ENCODE data around the gene EFS.

EFS gene

DNA sequence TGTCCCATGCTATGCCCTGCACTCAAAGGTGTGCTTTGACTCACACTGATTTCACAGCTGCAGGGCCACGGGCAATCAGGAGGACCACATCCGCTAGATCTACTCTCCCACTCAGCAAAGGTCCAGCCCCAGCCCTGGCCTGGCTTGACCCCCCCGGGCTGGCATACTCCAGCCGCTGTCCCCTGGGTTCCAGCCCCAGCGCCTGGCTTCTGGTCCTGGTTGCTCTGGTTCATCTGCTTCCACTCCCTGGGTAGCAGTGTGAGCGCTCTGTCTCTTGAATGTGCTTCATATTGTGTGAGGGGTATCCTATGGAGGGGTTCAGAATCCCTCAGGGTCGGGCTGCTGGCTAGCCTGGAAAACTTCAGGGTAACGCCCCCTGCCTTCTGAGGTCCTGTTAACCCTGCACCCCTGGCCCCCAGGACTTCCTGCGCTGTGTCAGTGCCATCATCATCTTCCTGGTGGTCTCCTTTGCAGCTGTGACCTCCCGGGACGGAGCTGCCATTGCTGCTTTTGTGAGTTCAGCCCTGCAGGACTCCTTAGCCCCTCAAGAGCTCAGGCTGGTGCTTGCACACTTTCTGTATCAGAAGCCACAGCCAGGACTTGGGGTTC is 13.7 kb upstream of the EFS start:
- no peak for DNase-seq

DNA sequence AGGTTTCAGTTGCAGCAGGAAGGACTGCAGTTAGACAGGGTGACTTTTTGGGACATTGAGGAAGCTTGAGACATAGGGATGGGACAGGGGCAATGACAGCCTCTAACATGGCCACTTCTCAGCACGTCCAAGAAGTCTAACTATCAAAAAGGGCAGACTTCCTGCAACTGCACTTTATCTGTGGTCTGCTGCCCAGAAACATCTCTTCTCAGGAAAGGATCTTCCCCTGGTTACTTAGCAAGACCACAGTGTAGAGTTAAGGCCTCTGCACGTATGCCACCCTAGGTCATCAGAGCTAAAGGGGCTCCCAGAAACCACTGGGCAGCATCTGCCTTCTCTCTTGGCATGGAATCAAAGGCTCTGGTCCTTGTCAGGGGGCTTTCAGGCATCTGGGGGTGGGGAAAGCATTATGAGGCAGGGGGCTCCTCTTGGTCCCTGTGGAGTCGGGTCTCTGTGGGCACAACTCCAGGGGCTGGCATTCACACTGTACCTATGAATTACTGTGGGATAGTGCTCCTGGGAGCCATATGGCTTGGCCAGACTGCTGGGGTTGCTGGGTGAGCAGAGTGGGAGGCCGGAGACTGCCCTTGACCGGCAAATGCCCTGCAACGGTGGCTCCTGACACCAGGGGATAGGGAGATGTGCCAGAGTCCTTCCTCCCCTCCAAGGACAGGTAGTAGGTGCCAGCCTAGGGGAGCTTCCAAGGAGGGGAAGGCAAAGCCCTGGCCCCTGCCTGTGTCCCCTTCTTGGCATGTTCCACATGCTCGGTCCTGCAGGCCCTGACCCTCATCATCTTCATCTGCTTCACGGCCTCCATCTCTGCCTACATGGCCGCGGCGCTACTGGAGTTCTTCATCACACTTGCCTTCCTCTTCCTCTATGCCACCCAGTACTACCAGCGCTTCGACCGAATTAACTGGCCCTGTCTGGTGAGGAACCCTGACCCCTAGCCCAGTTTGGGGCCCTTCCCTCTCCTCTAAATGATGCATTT is 12.9 kb upstream of the EFS start:
- DNase-seq: peak in 3 of 14 donors; percentile 32 to 63 (median 40)

DNA sequence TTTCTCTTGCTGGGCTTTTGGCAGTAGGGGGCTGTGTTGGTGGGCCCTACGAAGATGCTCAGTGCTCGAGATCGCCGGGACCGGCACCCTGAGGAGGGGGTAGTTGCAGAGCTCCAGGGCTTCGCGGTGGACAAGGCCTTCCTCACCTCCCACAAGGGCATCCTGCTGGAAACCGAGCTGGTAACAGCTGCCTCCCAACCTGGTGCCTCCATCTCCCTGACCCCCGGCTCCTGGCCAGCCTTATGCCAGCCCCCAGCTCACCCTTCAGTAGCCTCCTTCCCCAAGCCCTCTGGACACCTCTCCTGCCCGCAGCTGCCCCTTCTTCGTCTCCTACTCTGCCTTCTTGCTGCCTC is 12.2 kb upstream of the EFS start:
- DNase-seq: peak in 1 of 14 donors; percentile 85

DNA sequence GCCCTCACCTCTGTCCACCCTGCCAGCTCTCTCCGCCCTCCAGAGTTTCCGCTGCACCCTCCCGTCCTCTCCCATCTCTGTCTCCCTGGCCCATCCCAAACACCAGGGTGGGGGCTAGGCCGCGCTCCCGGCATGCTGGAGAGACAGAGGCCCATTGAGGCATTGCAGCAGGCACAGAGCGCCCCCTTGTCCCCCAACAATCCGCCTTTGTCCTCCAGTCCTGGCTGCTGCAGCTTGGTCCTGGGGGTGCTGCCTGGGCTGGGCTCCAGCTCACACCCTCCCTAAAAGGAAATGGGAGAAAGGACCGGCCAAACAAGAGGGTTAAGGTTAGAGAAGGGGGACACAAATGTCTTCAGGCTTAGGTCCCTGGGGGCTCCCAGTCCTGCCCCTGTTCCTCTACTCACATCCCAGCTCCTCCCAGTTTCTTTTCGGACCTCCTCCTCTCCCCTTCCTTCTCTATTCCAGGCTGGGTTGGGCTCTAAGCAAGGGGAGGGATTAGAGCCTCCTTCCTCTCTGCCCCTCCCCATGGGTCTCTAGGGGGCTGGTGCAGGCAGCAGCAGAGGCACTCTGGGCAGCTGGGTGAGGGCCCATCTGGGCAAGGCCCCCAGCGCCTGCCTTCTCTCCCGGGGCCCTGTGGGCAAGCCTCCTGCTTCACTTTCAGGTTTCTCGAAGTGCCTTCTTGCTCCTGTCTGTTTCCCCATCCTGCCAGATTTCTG is 11.7 kb upstream of the EFS start, which contains the start of gene CMTM5:
CMTM5 (plus strand) TSS at position 565 of the 716 bp plus-strand sequence. CDS start 206 bp downstream, outside the sequence.
- peak in 13 of 14 donors; percentile 62 to 96 (median 88) for DNase-seq

DNA sequence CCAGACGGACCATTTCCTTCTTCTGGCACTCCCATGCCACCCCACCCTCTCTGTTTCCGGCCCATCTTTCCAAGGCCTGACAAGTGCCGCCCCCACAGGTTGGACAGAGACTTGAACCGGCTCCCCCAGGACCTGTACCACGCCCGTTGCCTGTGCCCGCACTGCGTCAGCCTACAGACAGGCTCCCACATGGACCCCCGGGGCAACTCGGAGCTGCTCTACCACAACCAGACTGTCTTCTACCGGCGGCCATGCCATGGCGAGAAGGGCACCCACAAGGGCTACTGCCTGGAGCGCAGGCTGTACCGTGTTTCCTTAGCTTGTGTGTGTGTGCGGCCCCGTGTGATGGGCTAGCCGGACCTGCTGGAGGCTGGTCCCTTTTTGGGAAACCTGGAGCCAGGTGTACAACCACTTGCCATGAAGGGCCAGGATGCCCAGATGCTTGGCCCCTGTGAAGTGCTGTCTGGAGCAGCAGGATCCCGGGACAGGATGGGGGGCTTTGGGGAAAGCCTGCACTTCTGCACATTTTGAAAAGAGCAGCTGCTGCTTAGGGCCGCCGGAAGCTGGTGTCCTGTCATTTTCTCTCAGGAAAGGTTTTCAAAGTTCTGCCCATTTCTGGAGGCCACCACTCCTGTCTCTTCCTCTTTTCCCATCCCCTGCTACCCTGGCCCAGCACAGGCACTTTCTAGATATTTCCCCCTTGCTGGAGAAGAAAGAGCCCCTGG is 10.7 kb upstream of the EFS start:
- peak in 1 of 14 donors; percentile 31 for DNase-seq

DNA sequence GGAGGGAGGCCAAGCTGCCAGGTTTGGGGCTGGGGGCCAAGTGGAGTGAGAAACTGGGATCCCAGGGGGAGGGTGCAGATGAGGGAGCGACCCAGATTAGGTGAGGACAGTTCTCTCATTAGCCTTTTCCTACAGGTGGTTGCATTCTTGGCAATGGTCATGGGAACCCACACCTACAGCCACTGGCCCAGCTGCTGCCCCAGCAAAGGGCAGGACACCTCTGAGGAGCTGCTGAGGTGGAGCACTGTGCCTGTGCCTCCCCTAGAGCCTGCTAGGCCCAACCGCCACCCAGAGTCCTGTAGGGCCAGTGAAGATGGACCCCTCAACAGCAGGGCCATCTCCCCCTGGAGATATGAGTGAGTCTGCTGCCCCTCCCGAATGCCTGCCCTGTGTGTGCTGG is 8.1 kb upstream of the EFS start:
- DNase-seq: no peak

DNA sequence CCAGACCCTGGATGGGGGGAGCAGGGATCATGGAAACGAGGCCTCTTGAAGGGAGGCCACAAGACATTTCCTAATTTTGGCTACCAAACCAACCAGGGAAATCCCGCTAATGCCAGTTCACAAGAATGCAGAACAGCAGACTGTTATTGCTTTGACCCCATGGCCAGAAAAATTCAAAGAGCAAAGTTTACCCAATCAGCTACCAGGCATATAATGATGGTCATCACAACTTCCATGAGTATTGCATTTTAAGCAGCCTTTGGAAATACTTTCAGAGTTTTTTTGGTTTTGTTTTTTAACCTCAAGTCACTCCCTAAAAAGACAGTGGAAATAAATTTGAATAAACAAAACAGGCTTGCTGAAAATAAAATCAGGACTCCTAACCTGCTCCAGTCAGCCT is 7.5 kb upstream of the EFS start, which contains the start of gene IL25:
IL25 (plus strand) TSS at position 301 of the 400 bp plus-strand sequence.
- no peak for DNase-seq

DNA sequence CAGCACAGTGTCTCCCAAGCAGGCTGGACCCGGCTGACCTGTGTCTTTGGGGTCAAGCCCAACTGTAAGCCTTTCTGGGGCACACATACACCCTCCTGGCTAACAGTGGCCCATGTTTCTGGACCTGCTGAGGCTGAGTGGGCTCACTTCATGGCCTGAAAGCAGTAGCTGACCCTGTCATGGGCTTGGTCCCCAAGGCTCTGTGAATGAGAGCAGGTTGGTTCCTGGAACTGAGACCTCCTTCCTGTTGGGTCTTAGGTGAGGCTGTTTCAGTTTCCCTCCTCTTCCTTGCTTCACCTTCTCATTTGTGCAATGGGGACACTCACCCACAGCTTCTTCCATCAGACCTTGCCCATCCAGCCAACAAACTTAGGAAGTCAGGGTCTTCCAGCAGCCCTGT is 6.9 kb upstream of the EFS start:
- DNase-seq: no peak

DNA sequence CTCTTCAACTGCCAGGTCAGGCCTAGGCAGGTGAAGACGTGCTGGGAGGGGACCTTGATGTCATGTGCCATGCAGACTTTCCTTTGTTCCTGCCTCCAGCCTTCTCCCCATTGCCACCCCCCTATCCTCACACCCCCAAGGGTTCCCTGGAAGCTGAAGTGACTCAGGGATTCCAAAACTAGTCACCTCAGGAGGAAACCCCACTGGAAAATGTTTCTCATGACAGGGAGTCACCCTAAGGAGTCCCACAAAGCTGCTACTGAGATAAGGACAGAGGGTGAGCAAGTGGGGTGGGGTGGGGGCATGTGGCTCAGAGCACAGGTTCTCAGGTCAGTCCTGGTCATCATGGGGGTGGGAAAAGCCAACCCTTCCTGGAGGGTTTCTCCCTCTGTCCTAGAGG is 5.2 kb upstream of the EFS start:
- DNase-seq: no peak

DNA sequence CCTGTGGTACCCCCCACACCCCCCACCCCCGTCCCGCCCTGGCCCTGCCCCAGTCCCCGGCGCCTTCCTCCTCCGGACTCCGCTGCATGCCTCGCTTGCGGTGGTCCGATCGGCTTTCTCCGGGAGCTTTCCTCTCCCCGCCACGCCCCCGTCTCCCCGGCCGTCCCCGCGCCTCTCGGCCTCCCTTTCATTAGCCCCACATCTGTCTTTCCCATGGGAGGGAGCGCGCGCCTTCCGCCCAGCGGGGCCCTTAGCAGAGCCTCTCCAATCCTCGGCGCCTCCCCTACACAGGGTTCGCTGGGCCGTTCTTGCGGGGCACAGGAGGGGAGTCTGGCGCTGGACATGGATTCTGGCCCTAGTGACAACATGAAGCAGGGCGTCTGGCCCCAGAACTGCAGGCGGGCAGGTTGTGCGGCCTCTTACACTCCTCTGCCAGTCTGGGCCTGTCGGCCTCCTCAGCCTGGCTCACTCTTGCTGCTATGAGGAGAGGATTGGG is 1.5 kb upstream of the EFS start:
- peak in 13 of 14 donors; percentile 42 to 87 (median 76) for DNase-seq

DNA sequence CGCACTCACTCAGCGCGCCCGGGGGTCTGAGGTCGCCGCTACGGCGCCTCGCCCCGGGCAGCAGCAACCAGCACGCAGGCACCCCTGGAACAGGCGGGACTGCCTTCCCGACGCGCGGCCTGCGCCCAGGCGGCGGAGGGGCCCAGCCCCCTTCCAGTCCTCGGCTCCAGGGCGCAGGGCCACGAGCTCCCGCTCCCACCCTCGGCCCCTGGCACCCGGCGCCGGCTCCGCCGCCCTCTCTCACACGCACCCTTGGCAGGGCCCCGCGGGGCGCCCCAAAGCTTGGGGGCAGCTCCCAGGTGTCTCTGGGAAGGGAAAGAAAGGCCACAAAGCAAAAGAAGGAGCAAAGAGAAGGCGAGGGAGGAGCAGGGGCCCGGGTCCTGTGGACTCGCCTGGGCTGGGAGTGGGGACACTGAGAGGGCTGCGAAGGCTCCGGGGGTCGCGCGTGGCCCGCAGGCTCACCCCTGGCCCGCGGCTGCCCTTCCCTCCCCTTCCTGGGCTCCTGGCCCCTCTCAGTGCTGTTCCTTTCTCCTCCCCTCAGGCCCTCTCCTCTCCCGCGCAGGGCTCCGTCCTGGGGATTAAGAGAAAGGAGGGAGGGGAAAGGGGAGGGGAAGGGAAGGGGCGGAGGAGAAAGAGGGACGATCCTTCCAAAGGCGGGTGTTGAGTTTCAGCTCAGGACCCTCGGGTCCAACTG is 907 bp upstream of the EFS start:
- peak in 11 of 14 donors; percentile 56 to 82 (median 73) for DNase-seq

DNA sequence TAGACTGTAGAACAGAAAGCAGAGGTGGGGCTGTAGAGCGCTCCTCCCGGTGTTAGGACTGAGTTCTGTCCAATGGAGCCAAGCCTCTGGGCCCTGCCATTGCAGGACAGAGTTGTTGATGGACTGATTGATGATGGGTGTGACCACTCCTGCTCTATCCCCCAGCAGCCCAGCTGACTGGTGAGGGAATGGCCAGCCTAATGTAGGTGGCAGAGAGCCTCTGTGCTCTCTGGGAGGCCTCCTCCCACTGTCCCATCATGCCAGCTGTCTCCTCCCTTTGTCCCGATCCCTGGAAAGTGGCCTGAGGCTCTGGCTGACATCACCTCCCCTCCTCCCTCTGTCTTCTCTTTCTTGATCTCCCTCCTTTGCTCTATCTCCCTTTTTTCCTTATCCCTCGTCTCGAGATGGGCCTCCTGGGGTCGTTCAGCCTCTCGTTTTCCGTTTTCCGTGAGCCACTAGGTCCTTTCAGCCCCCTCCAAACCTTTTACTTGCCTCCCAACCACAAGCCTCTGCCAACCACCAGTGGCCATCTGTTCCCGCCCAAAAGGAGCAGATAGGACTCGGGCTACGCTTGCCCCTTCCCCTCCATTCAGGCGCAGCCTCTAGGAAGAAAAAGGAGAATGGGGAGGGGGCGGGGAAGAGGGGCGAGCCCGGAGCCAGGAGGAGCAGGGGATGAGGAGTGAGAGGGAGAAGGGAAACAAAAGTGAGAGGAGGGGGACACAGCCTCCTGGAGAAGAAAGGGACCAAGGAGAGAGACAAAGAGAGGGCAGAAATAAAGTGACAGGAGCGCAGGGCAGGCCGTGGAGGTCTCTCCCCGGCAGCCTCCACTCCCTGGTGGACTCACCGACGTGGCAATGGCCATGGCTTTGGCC is 572 bp downstream of the EFS start:
- DNase-seq: peak in 11 of 14 donors; percentile 42 to 81 (median 62)

DNA sequence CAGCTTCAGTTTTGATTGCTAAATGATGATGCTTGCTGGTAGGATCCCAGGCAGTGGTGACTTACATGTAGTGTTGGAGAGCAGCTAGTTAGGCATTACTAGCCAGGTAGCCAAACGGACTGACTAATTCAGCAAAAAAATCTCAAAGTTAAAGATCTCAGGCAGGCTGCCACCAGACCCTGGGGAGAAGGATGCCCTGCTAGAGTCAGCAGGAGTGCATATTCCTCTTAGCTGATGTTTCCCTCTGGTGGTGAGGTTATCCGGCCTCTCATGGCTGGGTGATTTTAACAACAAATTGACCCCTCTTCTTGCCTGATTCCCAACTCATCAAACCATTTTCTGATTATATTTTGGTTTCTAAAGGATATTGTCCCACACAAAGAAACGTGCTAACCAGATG is 2.8 kb downstream of the EFS start:
- DNase-seq: no peak

DNA sequence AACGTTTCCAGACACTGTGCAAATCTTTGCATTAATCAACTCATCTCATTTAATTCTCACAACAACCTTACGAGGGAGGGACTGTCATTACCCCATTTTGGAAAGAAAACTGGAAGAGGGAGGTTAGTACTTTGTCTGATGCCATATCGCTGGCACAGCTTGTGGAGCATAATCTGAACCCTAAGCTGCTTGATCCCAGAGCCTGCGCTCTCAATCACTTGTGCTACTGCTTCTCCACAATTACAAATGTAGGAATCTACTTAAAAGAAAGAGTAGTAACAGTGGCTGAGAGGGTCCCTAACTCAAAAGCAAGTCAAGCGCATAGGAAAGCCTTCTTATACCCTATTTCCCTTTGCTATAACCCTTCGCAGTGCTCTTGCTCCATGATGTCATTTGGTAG is 3.2 kb downstream of the EFS start:
- DNase-seq: peak in 1 of 14 donors; percentile 23

DNA sequence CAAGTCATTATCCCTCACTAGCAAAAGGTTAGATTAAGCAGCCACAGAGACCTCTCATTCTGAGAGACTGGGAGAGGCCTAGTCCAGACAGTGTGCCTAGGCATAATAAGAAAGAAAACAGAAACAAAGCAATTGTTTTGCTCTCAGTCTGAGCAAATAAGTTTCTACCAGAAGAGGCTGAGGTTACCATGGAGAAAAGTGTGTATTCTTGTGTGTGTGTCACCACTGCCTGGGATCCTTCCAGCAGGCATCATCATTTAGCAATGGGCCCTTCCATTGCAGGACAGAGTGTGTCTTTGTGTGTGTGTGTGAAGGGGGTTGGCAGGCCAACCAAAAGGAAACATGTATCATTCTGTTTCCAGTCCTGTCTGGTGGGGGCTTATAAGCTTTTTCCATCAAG is 3.7 kb downstream of the EFS start:
- peak in 6 of 14 donors; percentile 23 to 65 (median 40) for DNase-seq

DNA sequence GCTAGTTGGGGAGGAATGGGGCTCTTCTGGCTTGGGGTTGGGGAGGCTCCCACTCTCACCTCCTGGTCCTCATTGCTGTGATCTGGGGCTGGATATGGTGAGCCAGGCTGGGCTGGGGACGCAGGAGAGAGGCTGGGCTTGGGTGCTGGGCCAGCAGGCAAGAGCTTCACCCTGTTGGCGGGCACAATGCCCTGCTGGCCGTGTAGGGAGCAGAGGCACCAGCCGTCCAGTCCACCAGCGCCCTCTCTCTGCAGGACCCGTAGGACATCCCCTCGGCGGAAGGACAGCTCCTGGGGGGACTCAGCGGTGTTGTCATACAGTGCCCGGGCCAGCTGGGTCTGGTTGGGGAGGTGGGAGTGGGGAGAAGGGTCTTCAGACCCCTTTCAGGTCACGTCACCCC is 4.5 kb downstream of the EFS start:
- DNase-seq: peak in 10 of 14 donors; percentile 17 to 78 (median 54)

DNA sequence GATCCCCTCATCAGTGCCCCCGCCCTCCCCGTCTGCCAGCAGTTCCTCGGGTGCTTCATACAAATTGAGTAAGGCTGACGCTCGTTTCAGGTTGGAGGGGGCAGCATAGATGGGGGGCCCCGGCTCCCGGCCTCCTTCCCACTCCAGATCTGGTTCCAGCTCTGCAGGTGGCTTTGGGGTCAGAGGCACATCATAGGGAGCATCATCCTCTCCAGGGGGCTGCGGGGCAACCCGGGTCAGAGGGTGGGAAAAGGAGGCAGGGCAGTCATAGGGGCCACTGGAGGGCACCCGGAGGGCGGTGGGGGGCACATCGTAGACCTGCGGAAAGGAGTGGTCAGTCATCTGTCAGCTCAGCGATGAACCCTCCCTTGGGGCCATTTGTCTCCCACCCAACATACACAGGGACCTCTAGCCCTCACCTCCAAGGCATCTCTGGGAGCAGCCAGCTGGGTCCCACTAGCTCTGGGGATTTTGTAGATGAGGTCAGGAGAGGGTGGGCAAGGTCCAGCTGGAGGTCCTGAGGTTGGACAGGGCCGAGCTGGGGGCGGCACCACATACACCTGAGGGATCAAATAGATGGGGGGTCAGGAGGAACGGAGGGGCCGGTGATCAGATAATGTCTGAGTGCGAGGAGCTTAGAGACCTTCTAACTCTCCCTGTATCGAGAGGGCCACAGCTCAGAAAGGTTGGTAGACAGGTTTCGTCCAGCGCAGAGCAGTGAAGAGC is 5.1 kb downstream of the EFS start:
- no peak for DNase-seq

DNA sequence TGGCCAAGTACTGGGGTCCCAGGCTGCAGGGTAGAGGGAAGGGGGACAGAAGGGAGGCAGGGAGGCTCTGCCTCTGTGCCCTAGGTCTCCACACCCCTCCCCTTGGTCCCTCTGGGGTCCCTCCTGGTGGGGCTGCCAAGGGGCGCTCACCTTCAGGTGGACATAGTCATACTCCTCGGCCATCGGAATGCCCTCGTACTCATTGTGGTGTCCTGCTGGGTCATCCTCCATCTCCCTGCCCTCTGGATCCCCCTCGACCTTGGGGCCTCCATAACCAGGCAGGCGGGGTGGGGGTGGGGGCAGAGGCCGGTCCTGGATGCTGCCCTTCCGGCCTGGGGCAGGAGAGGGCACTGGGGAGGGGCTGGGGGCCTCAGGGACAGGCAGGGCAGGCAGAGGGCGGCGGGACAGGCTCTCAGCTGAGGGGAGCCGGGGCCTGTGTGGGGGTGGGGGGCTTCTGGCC is 5.8 kb downstream of the EFS start:
- no peak for DNase-seq

DNA sequence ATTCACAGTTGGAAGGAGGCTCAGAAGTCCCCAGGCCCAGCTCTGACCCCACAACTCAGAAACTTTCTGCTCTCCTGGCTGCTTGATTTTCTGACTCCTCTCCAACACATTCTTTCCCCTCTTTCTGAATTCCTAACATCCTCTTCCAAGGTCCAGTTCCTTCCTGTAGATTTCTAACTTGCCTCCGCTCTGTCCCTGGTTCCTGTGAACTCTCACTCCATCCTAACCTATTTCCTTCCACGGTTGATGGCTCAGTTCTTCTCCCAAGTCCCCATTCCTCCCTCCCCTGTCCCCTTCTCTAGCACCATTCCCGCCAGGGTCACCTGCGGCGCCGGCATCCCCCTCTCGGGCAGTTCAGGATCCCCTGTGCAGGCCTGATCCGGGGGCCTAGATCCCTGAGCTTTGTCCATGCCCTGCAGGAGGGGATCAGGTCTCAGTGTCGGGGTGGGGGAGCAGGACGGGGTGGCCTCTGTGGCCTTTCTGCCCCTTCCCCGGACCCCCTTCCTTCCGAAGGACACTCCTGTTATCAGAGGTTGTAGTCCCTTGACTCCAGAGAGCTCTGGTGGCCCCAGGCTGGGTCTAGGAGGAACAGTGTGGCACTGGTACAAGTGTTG is 6.3 kb downstream of the EFS start:
- DNase-seq: no peak
